AG04450 (cell line): ENCODE data around the gene PPP2R2B. TPM values are rescaled to one million over a fixed set of nuclear protein-coding genes. Genes with fewer than 3 reads are reported as not detected.

ENCODE experiments used
- CTCF ChIA-PET: fragments of 300-600, 350-600 bp; formaldehyde crosslinking; extraction: SDS; loops from one replicate; lab custom pipeline; 2022; ENCODE audit warnings: antibody characterized with exemption, inconsistent platforms; lab: Charles Lee
- POLR2A ChIA-PET: fragments of 350-600 bp; formaldehyde crosslinking; extraction: SDS; loops from one replicate; lab custom pipeline; 2021; ENCODE audit warnings: antibody characterized with exemption, inconsistent platforms; lab: Yijun Ruan, JAX
- DNase-seq: peaks from one replicate; pipeline ENCODE4 v3.0.0-alpha.2; 2011; ENCODE audit warnings: low read depth, low spot score
- H3K27ac ChIP-seq: one replicate; pipeline ENCODE4 v1.5.1; 2012; ENCODE audit warnings: low read depth, low read length, control low read depth
- H3K27me3 ChIP-seq: one replicate; pipeline ENCODE4 v1.6.0; 2012; ENCODE audit warnings: low read length; ENCODE audit not compliant: control insufficient read depth, insufficient read depth
- H3K4me3 ChIP-seq: 2 replicates; pipeline ENCODE4 v1.5.1; 2011; ENCODE audit warnings: mild to moderate bottlenecking, low read depth, low read length, control low read depth
- H3K9me3 ChIP-seq: 2 replicates; pipeline ENCODE4 v1.5.1; 2012; ENCODE audit warnings: low read length; ENCODE audit not compliant: control insufficient read depth, insufficient read depth
- CTCF ChIP-seq: IDR thresholded peaks from 2 replicates; pipeline ENCODE4 v1.5.1; 2011; ENCODE audit warnings: low read depth, low read length, control low read depth, inconsistent platforms
- polyA plus RNA-seq: library from polyadenylated mRNA; depleted of rRNA; stranded (reverse); fragments of >200 nt; gene quantifications from 2 replicates; pipeline ENCODE4 v1.2.3, GENCODE V29; 2011

The PPP2R2B gene
- polyA plus RNA-seq, 1 experiment: not detected

- no peak for DNase-seq
- TF ChIP-seq CTCF: no peak
- ChIA-PET CTCF (no interaction called here), POLR2A (no interaction called here)
- Histone ChIP-seq H3K27me3 (no peaks in the 10 kb centered on the region), H3K27ac (no peak overlapping the region), H3K4me3 (no peak overlapping the region), H3K9me3 (no peaks in the 10 kb centered on the region)
Measured at GRCh38 chr5:146917931-146918330, 39.4 kb upstream of the PPP2R2B start.

- CTCF ChIA-PET: interaction anchor here (0.7 kb wide), 1 partner anchor 21 kb away, joined by 3 read pairs; no protein-coding TSS in a partner anchor
- Histone ChIP-seq H3K4me3 (no peak overlapping the region), H3K9me3 (peaks cover 3% of the 10 kb centered on the region; the same call in 1 of the 2 replicates), H3K27ac (no peak overlapping the region), H3K27me3 (no peaks in the 10 kb centered on the region)
- POLR2A ChIA-PET: no interaction called here
- no peak for DNase-seq
- no peak for TF ChIP-seq CTCF
Measured at GRCh38 chr5:146912874-146913273, 34.3 kb upstream of the PPP2R2B start.

GRCh38 chr5:146910239-146910638, 31.7 kb upstream of the PPP2R2B start:
- peaks cover 3% of the 10 kb centered on the region; the same call in 1 of the 2 replicates for H3K9me3 ChIP-seq
- H3K4me3 ChIP-seq: no peak overlapping the region
- POLR2A ChIA-PET: no interaction called here
- CTCF ChIA-PET: no interaction called here
- TF ChIP-seq CTCF: no peak
- DNase-seq: no peak
- no peak overlapping the region for H3K27ac ChIP-seq
- H3K27me3 ChIP-seq: no peaks in the 10 kb centered on the region

- DNase-seq: no peak
- TF ChIP-seq CTCF: no peak
- H3K9me3 ChIP-seq: peaks cover 3% of the 10 kb centered on the region; the same call in 1 of the 2 replicates
- ChIA-PET POLR2A (no interaction called here), CTCF (no interaction called here)
- H3K27ac ChIP-seq: no peak overlapping the region
- H3K27me3 ChIP-seq: no peaks in the 10 kb centered on the region
- no peak overlapping the region for H3K4me3 ChIP-seq
Measured at GRCh38 chr5:146909255-146910068, 30.9 kb upstream of the PPP2R2B start.

- TF ChIP-seq CTCF: no peak
- H3K27me3 ChIP-seq: no peaks in the 10 kb centered on the region
- H3K9me3 ChIP-seq: peaks cover 3% of the 10 kb centered on the region; the same call in 1 of the 2 replicates
- no peak overlapping the region for H3K4me3 ChIP-seq
- H3K27ac ChIP-seq: no peak overlapping the region
- DNase-seq: no peak
- CTCF ChIA-PET: no interaction called here
- POLR2A ChIA-PET: no interaction called here
Measured at GRCh38 chr5:146906803-146907202, 28.2 kb upstream of the PPP2R2B start.
